GM23338 (cell line): Measurements from ENCODE around the gene RTN3. TPM values are rescaled to one million over a fixed set of nuclear protein-coding genes. Genes with fewer than 3 reads are reported as not detected.
A peak's percentile ranks its signal among the peaks of the same experiment; 100 is the strongest.

ENCODE experiments used
- ATAC-seq: fragments of 200-7000 bp; cut with Tn5 transposase; 3 replicates; pipeline ENCODE4 v1.9.1; 2020
- DNase-seq: peaks from one replicate; pipeline ENCODE4 v3.0.0-alpha.2; 2015; ENCODE audit warnings: low spot score
- H2AFZ ChIP-seq: fragments of 200-600 bp; sonication (generic); 2 replicates; pipeline ENCODE4 v1.8.0; 2016; ENCODE audit warnings: antibody characterized with exemption, mild to moderate bottlenecking, moderate library complexity
- H3F3A ChIP-seq: fragments of 200-600 bp; sonication (generic); replicated peaks from 2 replicates; pipeline ENCODE4 v1.8.0; 2017; ENCODE audit warnings: antibody characterized with exemption, mixed run types, low read depth
- H3K27ac ChIP-seq: fragments of 200-600 bp; sonication (generic); 2 replicates; pipeline ENCODE4 v1.6.1; 2016; ENCODE audit warnings: low read depth
- H3K27me3 ChIP-seq: fragments of 200-600 bp; sonication (generic); 2 replicates; pipeline ENCODE4 v1.8.0; 2016; ENCODE audit warnings: mild to moderate bottlenecking, mixed run types, moderate library complexity; ENCODE audit not compliant: insufficient read depth
- H3K36me3 ChIP-seq: fragments of 200-600 bp; sonication (generic); 2 replicates; pipeline ENCODE4 v1.8.0; 2016; ENCODE audit warnings: mild to moderate bottlenecking; ENCODE audit not compliant: insufficient read depth
- H3K4me1 ChIP-seq: fragments of 200-600 bp; sonication (generic); 2 replicates; pipeline ENCODE4 v1.8.0; 2016; ENCODE audit warnings: mild to moderate bottlenecking, moderate library complexity; ENCODE audit not compliant: insufficient read depth
- H3K4me2 ChIP-seq: fragments of 200-600 bp; sonication (generic); 2 replicates; pipeline ENCODE4 v1.7.1; 2017; ENCODE audit warnings: mixed run types
- H3K4me3 ChIP-seq: fragments of 200-600 bp; sonication (generic); 2 replicates; pipeline ENCODE4 v1.6.1; 2016; ENCODE audit warnings: mixed run types
- H3K79me2 ChIP-seq: fragments of 200-600 bp; sonication (generic); replicated peaks from 2 replicates; pipeline ENCODE4 v1.8.0; 2017; ENCODE audit warnings: mild to moderate bottlenecking; ENCODE audit not compliant: insufficient read depth
- H3K9me2 ChIP-seq: fragments of 200-600 bp; sonication (generic); 2 replicates; pipeline ENCODE4 v1.8.0; 2017; ENCODE audit not compliant: insufficient read depth
- H4K20me1 ChIP-seq: fragments of 200-600 bp; sonication (generic); replicated peaks from 2 replicates; pipeline ENCODE4 v1.8.0; 2017; ENCODE audit warnings: mild to moderate bottlenecking; ENCODE audit not compliant: insufficient read depth
- H3K27ac Mint-ChIP-seq: 2 replicates; pipeline ENCODE4 v1.8.0; 2020; ENCODE audit warnings: inconsistent platforms, mild to moderate bottlenecking, moderate library complexity, mixed read lengths
- H3K27me3 Mint-ChIP-seq: 3 replicates; pipeline ENCODE4 v1.8.0; 2022; ENCODE audit warnings: low read depth, mild to moderate bottlenecking, moderate library complexity, mixed read lengths, inconsistent platforms; ENCODE audit not compliant: insufficient read depth, poor library complexity
- H3K36me3 Mint-ChIP-seq: 3 replicates; pipeline ENCODE4 v1.8.0; 2021; ENCODE audit warnings: low read depth, mild to moderate bottlenecking, inconsistent platforms, moderate library complexity, mixed read lengths
- H3K4me1 Mint-ChIP-seq: 3 replicates; pipeline ENCODE4 v1.8.0; 2020; ENCODE audit warnings: mild to moderate bottlenecking, inconsistent platforms, mixed read lengths
- H3K4me3 Mint-ChIP-seq: 3 replicates; pipeline ENCODE4 v1.8.0; 2021; ENCODE audit warnings: moderate library complexity, mild to moderate bottlenecking, inconsistent platforms, mixed read lengths
- H3K9me3 Mint-ChIP-seq: 3 replicates; pipeline ENCODE4 v1.8.0; 2020; ENCODE audit warnings: moderate library complexity, mild to moderate bottlenecking, inconsistent platforms, mixed read lengths
- CTCF ChIP-seq, 2 experiments: fragments of 200-600 bp in 1 of 2; sonication (generic) in 1 of 2; conservative IDR thresholded peaks; 2 replicates each; pipeline versions ENCODE4 v1.5.1 to v1.6.1; 2016 to 2017; ENCODE audit warnings: antibody characterized with exemption in 2 of 2, low read depth in 2 of 2, mild to moderate bottlenecking in 2 of 2, moderate library complexity in 1 of 2
- ETS1 ChIP-seq: IDR thresholded peaks from 2 replicates; pipeline ENCODE4 v1.6.1; 2016; ENCODE audit warnings: antibody characterized with exemption
- EZH2 ChIP-seq: fragments of 200-600 bp; sonication (generic); IDR thresholded peaks from one replicate; pipeline ENCODE4 v1.8.0; 2017; ENCODE audit warnings: antibody characterized with exemption, mild to moderate bottlenecking, low read depth; ENCODE audit not compliant: unreplicated experiment
- NANOG ChIP-seq: IDR thresholded peaks from 2 replicates; pipeline ENCODE4 v1.6.1; 2016; ENCODE audit warnings: antibody characterized with exemption, borderline replicate concordance
- REST ChIP-seq: IDR thresholded peaks from one replicate; pipeline ENCODE4 v1.6.1; 2018; ENCODE audit warnings: antibody characterized with exemption; ENCODE audit not compliant: unreplicated experiment
- ZNF331 ChIP-seq: fragments of 250-450 bp; sonication (Bioruptor Pico); IDR thresholded peaks from 2 replicates; pipeline ENCODE4 v1.5.0; 2020; ENCODE audit warnings: low read depth, mild to moderate bottlenecking, moderate library complexity
- ZNF462 ChIP-seq: fragments of 250-450 bp; sonication (Bioruptor Pico); IDR thresholded peaks from 2 replicates; pipeline ENCODE4 v1.5.0; 2020; ENCODE audit warnings: mild to moderate bottlenecking, moderate library complexity
- polyA plus RNA-seq: library from polyadenylated mRNA; unstranded; fragments of >200 nt; fragmentation: Nextera tagmentation; extraction: Ambion mirVana; gene quantifications from 2 replicates; pipeline ENCODE4 v1.2.1, GENCODE V29; 2016
- total RNA-seq: library from RNA; depleted of rRNA; stranded (reverse); fragments of >200 nt; shearing (Covaris generic); gene quantifications from 2 replicates; pipeline ENCODE4 v1.2.3, GENCODE V29; 2014

Gene RTN3
- total and polyA plus RNA-seq, 2 experiments from 2014 or later: 138 to 162 TPM

GRCh38 chr11:63800921-63801320, 119.6 kb downstream of the RTN3 start:
- DNase-seq (no peak), ATAC-seq (no peak)
- no peak for TF ChIP-seq ZNF331
- H3K4me3 Mint-ChIP-seq: no peak overlapping the region
- Histone ChIP-seq H3F3A (no peaks in the 10 kb centered on the region), H3K9me2 (no peaks in the 10 kb centered on the region), H3K27me3 (no peaks in the 10 kb centered on the region), H2AFZ (no peak overlapping the region), H4K20me1 (no peaks in the 10 kb centered on the region; the same call in 1 of the 2 replicates), H3K36me3 (no peaks in the 10 kb centered on the region), H3K4me1 (no peaks in the 10 kb centered on the region), H3K4me2 (no peak overlapping the region), H3K27ac (no peak overlapping the region), H3K4me3 (no peak overlapping the region), H3K79me2 (no peaks in the 10 kb centered on the region)
- H3K9me3 Mint-ChIP-seq: peaks cover 17% of the 10 kb centered on the region
- peaks cover 2% of the 10 kb centered on the region; the same call in 1 of the 3 replicates for H3K36me3 Mint-ChIP-seq
- H3K27me3 Mint-ChIP-seq: peaks cover 7% of the 10 kb centered on the region
- H3K27ac Mint-ChIP-seq: no peak overlapping the region
- no peaks in the 10 kb centered on the region; the same call in 2 of the 3 replicates for H3K4me1 Mint-ChIP-seq

- Histone ChIP-seq H3K4me2 (no peak overlapping the region), H3F3A (0 out of 2 replicates have a peak, but pooled peaks cover 4% of the 10 kb centered on the region), H3K27me3 (no peaks in the 10 kb centered on the region), H3K79me2 (no peaks in the 10 kb centered on the region), H3K4me1 (no peaks in the 10 kb centered on the region), H3K27ac (no peak overlapping the region), H4K20me1 (no peaks in the 10 kb centered on the region; the same call in 1 of the 2 replicates), H3K9me2 (no peaks in the 10 kb centered on the region), H2AFZ (peak overlapping the region; percentile 23; the same call in 1 of the 2 replicates), H3K4me3 (no peak overlapping the region), H3K36me3 (no peaks in the 10 kb centered on the region)
- Mint-ChIP-seq H3K36me3 (peaks cover 2% of the 10 kb centered on the region; the same call in 1 of the 3 replicates), H3K9me3 (peaks cover 4% of the 10 kb centered on the region; the same call in 2 of the 3 replicates), H3K27me3 (peaks cover 5% of the 10 kb centered on the region), H3K4me3 (no peak overlapping the region), H3K4me1 (no peaks in the 10 kb centered on the region; the same call in 2 of the 3 replicates), H3K27ac (no peak overlapping the region)
- DNase-seq: no peak
- peak; percentile 45; the same call in 1 of the 3 replicates for ATAC-seq
- TF ChIP-seq NANOG (no peak), ZNF462 (CRISPR knock-in tag) (no peak), ETS1 (no peak), REST (no peak), EZH2 (no peak), CTCF (conservative IDR thresholded peaks at IDR 0.05; ENCODE audit: low read depth in 2 of 2) (no peak)
Measured at GRCh38 chr11:63802637-63803414, 121.5 kb downstream of the RTN3 start.
